GM21447 (cell line): ENCODE data around the gene FADS6.

ENCODE experiments used
- ATAC-seq: cut with Tn5 transposase; IDR thresholded peaks from one replicate; pipeline ENCODE4 v1.9.1; 2021; ENCODE audit not compliant: unreplicated experiment

Gene FADS6

GRCh38 chr17:74892974-74893911 lies at the start of gene FADS6:
TSS of gene FADS6 (minus strand) at chr17:74893633. CDS start at chr17:74893595, 38 bp downstream.
- no peak for ATAC-seq

- ATAC-seq: no peak
These were observed 47.8 kb upstream of the FADS6 start for GRCh38 chr17:74941128-74941725.

GRCh38 chr17:74939534-74939933 lies 46.1 kb upstream of the FADS6 start:
- ATAC-seq: no peak

DNA sequence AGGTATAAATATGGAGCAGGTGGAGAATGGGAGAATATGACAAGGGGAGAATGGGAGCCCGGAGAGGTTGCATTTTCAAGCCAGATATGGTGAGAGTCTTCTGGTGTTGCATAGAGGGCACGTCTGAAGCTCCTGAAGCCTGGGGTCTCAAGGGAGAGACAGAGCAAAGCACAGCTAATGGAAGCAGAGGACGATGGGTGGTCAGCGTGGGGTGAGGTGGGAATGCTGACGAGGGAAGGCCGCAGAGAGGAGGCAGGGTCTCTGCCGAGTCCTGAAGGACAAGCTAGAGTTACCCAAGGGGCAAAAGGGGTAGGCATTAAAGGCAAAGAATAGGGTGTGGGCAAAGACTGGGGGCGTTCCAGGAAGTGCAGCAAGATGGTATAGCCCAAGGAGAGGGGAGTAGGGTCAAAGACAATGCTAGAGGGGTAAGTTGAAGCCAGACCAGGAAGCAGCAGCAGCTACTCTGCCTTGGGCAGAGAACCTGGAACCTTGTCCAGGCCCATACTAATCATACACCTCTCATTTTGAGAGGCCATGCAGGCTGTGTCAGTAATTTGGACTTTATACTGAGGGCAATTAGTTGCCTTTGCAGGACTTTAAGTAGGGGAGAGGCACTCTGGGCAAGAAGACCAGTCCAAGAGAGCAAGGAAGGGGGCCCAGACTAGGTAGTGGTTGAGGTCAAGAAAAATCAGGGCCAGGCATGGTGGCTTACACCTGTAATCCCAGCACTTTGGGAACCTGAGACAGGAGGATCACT lies 44.9 kb upstream of the FADS6 start:
- no peak for ATAC-seq

- no peak for ATAC-seq
These were observed 43.9 kb upstream of the FADS6 start for GRCh38 chr17:74937064-74938051.

GRCh38 chr17:74936470-74936799 lies 43.0 kb upstream of the FADS6 start:
- no peak for ATAC-seq

DNA sequence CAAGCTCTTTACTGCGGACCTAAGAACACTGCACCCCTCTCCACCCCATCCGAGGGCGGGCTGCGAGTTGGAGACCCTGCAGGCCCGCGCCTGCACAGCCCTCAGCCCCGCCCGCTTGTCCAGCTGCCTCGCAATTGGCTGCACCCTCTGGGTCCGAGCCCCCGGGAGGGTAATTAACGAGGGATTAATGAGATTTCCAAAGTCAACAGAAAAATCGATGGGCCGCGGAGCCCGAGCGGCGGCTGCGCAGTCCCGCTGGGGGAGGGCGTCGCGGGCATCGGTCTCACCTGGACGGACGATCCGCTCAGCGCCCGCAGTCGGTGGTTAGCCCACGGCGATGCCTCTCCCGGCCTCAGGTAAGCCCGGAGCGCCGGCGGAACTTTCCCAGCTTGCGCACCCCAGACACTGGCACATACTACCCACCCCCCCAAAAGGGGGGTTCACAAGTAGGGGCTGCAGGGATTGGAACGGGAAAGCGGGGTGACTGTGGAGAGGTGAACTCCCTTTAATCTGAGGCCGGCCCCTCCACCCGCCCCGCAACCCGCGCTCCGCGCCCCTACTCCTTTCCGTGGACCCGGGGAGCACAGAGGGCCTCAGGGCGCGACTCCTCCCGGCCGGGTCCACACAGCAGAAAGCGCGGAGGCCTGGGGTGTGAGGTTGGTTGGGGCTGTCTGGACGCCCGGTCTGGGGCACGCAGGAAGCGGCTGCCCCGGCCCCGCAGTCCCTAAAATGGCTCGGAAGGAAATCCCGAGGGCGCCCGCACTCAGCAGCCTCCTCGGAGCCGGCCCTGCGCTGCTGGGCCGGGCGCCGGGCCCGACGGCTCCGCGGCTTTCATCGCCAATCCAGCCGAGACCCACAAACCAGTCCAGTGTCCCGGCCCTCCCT lies 42.4 kb upstream of the FADS6 start, which contains the start of gene OTOP3:
TSS of gene OTOP3 (plus strand) at position 314 of the 885 bp plus-strand sequence. CDS start at position 338, 24 bp downstream.
- no peak for ATAC-seq

DNA sequence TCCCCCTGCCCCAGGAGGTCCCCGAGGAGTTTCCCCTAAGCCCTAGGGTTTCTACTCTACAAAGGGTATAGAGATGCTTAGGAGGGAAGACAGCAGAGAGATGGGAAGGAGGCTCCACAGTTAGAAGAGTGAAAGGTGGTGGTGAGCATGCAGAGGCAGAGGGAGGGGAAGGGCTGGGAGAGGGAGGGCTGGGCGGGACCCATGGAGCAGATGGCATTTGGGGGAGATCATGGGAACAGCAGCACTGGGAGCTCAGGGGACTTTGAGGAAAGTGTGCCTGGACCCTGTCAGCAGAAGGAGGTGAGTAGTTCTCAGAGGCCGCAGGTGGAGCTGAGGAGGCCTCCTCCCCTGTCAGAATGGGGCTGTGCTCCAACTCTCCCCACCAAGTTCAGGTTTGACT lies 41.6 kb upstream of the FADS6 start:
- ATAC-seq: no peak

- ATAC-seq: no peak
These were observed 37.2 kb upstream of the FADS6 start for GRCh38 chr17:74930535-74931036.

DNA sequence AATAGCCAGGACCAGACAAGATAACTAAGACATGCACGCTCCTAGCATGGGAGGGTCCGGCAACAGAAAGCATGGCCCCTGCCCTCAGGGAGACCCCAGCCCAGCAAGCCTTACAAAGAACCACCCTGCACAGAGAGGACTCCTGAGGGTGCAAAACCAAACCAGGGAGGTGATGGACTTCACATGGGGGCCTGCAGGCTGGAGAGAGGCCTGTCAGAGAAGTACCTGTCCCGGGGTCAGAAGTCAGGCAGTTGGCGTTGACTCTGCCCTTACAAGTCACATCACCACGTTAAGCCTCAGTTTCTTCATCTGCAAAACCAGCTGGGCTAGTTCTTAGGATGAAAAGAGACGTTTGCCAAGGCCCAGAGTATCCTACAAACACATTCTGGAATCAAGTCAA lies 35.4 kb upstream of the FADS6 start:
- no peak for ATAC-seq

DNA sequence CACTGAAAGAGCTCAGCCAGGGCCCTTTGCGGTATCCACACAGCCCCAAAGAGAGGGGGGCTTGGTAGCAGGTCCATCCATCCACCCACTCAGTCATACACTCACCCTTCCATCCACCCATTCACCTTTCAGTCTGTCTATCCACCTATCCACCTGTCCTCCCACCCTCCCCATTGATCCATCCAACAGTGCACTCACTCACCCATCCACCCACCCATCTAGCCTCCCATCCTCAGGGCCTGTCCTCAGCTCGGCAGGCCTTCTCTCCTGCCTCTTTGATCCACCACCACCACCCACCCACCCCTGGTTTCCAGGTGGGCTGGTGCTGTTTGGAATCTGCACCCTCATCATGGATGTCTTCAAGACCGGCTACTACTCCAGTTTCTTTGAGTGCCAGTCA lies 31.8 kb upstream of the FADS6 start:
- ATAC-seq: no peak

DNA sequence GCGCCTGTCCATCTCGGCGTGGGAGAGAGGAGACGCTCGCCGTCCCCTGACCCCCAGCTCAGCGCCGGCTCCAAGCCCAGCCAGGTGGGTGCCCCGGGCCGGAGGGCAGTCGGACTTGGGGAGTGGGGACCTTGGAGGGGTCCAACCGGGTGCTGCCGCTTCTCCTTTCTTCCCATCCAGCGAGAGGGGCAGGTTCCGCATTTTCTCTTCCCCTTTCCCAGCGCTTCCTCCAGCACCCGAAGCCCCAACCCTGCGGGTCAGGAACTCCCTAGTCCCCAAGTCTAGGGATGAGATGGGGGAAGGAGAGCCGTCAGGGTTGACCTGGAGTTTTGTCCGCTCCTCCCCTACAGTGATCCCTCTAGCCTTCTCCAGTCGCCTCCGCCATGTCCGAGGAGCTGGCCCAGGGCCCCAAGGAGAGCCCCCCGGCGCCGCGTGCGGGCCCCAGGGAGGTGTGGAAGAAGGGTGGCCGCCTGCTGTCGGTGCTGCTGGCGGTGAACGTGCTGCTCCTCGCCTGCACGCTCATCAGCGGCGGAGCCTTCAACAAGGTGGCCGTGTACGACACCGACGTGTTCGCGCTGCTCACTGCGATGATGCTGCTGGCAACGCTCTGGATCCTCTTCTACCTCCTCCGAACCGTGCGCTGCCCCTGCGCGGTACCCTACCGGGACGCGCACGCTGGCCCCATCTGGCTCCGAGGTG lies 31.0 kb upstream of the FADS6 start, which contains the start of gene OTOP2:
TSS of gene OTOP2 (plus strand) at position 24 of the 699 bp plus-strand sequence. CDS start at position 384, 360 bp downstream.
- no peak for ATAC-seq

DNA sequence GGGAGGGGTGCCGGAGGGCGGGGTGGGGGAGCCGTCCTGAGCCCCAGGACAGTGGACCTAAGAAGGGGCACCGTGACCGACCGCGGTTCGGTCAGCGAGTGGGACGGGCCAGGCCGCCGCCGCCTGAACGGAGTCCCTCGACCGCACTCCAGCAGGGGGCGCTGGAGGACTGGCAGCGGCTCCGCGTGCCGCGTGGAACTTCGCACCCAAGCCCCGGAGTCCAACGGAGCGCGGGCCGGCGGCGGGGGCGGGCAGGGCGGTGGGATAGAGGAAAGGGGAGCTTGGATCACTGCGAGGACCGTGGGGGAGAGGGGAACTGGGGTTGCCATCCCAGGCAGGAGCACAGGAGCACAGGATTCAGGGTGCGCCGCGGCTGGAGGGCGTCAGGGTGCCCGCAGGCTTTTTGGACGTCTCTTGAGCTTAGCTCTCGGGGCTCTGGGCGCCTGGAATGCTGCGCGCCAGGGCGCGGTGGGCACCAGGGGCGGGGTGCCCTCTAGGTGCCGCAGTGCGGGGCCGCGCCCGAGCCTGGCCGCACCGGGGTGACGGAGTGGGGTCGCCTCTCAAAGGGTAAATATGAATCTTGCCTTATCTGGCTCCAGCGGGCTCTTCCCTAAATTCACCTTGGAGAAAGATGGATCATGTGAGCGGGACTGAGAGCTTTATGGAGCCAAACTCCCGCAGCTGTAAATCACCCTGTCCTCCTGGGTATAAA lies 30.3 kb upstream of the FADS6 start:
- no peak for ATAC-seq

GRCh38 chr17:74922694-74923537 lies 29.5 kb upstream of the FADS6 start, which contains the start of gene USH1G:
TSS of gene USH1G (minus strand) at chr17:74923255. CDS start at chr17:74923073, 182 bp downstream.
- ATAC-seq: no peak

- no peak for ATAC-seq
These were observed 28.7 kb upstream of the FADS6 start for GRCh38 chr17:74922172-74922571.

DNA sequence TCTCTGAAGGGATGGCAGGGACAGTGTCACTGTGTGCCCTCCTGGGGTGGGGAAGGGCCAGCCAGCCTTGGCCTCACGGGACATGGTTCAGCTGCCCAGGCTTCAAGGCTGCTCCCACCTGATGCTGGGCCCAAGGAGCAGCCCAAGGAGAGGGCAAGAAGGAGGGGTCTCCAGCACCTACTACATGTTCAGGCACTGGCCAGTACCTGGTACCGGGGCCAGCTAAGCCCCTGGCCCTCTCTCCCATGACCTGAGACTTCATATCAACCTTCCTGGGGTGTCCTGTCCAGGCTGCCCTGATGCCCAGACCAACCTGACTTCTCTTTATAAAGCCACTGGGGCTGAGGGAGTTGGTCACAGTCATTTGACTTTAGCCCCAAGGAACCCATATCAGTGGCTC lies 28.3 kb upstream of the FADS6 start:
- ATAC-seq: no peak
